Measurements from ENCODE around the gene DAPP1.
A peak's percentile ranks its signal among the peaks of the same experiment; 100 is the strongest.

Gene DAPP1

DNA sequence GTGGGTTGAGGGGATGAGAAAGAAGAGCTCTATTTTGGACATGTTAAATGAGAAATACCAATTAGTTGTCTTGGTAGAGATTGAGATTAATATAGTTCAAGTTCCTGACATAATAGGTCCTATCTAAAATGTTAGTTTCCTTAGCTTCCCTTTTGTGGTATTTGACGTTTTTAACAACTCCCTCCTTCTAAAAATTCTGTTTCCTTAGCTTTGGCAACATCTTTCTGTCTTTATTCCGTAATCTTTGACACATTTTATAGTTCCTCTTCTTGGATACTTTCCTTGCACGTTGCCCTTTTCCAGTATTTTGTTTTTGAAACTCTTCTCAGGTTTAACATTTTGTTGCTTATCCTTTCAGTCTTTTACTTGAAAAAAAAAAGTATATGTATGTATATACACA, 40.7 kb downstream of the DAPP1 start:
- DNase-seq, result no peak

DNA sequence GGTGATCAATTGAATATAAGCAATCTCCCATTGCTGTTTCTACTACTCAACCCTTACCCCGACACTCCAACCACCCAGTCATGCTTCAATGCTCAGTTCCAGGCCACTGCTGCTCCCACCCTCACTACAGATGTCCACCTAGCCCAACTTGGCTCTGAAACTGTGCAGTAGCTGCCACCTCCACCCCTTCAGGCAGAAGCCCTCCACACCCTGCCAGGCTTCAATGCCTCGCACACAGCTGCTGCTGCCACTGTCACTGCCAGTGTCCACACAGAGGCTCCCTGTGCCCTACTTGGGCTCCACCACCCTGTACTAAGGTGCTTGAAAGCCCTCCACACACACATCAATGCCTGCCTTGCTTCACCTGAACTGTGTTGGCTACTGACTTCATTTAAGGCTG, 43.0 kb downstream of the DAPP1 start:
- no peak for DNase-seq

DNA sequence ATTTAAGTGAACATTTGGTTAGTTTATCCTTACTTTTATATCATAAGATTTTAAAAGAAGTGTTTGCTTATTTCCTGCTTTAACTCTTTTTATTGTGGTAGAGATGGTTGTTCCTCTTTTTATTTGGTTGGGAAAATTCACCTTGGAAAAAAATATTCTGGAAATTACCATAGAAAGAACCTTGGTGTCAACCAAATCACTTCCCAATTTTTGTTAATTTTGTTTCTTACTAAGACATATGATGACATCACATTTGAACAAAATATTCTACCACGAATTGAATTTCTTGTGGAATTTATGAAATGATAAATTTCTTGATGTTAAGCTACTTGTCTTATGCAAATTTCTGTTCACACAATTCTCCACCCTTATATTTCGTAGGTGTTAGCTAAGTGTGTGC, 43.9 kb downstream of the DAPP1 start:
- no peak for DNase-seq

DNA sequence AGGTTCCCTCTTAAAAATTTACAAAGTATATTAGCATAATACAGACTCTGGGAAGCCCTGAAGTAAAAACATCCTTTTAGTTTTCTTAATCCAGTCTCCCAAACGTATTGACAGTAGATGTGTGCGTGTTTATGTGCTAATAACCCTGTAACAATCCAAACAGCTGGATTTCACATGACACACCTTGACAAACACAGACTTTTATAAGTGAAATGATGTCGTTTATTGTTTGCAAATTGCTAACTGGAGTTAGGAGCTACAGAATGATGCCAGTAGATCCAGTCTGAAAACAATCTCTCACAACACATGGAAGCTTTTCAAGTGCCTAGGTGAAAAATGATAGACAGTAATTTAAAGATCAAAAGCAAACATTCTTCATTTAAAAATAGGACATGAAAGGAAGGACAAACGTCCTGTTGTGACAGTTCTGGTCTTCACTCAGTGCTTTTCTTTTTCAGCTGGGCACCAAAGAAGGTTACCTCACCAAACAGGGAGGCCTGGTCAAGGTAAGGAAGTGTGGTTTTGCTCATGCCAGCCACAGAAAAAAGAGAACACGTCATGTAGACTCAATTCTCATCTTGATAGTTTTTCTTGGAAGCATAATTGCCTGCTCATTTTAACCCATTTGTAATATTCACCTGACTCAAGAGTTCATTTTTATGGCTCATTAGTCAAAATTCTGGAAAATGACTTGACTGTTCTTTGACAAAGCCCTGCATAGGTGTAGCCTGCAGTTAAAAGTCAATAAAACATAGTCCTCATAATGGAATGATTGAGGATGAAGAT, 44.7 kb downstream of the DAPP1 start:
- DNase-seq, result no peak

DNA sequence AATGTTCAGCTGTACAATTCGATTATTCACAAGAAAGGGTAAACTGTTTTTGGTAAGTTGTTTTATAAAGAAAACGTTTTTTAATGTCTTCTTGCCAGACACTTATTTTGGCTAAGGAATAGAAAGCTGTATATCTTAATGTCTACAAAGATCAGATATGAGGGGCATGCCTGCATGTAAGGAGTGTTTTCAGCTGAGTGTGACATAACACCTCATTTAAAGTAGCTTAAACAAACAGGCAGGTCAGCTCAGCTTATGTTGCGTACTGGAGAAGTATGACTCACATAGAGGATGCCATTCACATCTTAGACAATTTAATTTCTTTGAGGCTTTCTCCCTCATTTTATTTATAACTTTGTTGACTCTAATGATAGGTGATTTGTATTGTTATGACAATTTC, 47.2 kb downstream of the DAPP1 start:
- no peak for DNase-seq

DNA sequence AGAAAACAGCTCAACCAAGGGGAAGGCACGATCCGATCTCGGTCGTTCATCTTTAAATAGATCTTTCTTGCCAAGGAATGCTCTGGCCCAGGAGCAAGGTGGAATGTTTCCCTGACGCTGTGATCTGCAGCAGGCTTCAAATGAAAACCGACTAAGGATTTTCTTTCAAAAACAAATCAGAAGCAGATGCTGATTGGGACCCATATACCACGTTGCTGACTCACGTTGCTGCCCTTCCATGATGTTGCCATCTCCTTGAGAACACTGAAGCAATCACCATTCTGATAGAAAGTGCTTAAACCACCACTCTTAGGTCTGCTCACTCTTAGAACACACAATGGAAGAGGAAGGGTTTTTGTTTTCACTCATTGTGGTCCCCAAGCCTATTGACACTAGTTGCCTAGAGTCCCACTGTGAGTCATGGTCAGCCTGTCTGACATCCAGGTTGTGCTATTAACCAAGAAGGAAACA, 51.5 kb downstream of the DAPP1 start:
- DNase-seq, result no peak

DNA sequence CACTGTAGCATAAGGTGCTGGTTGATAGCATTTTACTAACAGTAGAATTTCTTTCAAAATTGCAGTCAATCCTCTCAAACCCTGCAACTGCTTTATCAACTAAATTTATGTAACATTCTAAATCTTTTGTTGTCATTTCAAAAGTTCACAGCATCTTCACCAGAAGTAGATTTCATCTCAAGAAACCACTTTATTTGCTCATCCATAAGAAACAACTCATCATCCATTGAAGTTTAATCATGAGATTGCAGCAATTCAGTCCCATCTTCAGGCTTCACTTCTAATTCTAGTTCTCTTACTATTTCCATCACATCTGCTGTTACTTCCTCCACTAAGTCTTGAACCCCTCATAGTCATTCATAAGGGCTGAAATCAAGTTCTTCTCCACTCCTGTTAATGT, 55.9 kb downstream of the DAPP1 start:
- no peak for DNase-seq

DNA sequence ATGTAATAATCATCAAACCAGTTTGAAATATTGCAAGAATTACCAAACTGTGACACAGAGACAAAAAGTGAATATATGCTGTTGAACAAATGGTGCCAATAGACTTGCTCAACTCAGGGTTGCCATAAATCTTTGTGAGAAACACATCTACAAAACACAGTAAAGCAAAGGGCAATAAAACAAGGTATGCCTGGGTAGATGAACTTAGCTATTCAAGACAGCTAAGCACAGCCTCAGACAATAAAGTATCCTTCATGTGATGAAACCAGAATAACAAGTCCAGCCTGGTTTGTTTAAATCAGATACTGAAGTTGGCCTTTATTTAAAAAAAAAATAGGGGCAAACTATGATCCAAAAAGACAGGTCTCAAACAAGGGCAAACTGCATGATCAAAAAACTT, 58.4 kb downstream of the DAPP1 start:
- no peak for DNase-seq

DNA sequence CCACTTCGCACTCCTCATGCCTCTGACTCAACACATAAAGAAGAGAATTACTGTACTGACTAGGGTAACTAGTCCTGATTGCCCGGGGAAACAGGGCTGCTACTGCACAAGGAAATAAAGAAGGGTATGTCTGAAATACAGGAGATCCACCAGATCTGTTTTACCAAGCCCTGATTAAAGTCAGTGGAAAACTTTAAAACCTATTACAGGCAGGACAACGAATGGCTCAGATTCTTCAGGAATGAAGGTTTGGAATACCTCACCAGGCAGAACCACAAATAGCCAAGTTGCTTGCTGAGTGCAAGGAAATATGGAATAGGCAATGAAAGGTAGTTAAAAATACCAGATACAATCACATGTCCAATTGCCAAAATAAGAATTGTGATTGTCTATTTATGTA, 60.3 kb downstream of the DAPP1 start:
- DNase-seq, result no peak

DNA sequence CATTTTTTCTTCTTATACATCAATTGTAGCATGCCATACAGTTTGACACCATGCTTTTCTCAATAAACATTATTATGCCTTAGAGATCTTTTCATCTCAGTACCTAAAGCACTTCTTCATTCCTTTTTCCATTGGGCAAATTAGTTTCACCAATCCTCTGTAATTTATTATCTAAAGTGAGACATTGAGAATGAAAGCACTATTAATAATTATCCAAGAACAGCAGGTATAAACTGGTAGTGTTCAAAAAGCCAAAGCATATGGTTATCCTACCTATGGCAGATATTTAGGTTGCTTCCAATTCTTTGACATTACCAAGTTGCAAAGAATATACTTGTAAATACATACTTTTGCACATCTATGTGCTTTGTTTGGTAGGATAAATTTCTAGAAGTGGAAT, 62.0 kb downstream of the DAPP1 start:
- DNase-seq, result no peak

DNA sequence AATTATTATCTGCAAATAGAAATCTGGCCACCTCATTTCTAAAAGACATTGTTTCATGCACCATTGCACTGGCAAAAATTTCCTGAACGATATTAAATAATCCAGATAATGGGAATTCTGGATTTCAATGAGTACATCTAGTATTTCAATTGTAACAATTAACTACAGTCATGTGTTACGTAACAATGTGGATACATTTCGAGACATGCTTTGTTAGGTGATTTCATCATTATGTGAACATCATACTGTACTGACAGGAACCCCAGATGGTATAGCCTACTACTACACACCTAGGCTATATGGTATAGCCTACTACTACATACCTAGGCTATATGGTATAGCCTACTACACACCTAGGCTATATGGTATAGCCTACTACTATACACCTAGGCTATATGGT, 62.8 kb downstream of the DAPP1 start:
- no peak for DNase-seq

DNA sequence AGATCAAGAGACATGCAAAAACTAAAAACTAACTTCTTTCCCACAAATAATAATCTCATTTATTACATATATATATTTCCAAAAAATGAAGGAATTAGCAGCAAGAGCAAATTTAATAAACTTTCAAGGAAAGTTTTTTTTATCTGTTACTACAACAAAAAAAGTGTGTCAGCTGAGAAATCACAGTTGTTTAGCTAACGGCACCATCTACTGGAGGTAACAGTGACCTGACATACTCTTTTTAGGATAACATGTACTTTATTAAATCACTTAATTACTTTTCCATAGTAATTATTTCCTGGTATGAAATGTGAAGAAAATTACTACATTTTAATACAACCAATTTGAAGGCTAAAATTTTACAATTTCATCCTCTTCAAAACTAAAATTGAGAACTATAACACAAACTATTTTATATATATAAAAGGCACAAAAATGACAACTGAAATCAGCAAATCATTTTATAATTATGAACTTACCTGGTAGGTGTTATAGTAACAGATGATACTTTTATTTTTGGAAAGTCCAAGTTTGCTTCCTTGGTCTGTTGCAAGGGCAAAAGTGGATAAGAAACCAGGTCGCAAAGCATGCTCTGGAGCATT, 68.5 kb downstream of the DAPP1 start:
- peak; percentile 18 for DNase-seq

DNA sequence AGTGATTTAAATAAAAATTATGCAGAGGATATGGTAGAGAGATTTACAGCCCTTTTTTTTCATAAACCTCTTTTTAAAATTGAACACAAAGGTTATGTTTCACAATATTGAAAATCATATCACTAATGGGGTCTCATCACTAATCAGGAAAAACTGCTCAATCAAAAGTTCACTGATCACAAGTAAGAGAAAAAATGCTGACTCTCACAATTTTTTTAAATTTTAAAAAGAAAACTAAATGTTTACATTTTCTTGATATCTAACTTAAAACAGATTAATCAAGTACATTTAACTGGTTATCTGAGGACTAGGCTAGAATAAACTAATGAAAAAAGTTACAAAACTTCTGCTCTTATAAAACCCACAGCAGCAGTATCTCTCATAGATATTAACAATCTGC, 69.1 kb downstream of the DAPP1 start:
- no peak for DNase-seq

DNA sequence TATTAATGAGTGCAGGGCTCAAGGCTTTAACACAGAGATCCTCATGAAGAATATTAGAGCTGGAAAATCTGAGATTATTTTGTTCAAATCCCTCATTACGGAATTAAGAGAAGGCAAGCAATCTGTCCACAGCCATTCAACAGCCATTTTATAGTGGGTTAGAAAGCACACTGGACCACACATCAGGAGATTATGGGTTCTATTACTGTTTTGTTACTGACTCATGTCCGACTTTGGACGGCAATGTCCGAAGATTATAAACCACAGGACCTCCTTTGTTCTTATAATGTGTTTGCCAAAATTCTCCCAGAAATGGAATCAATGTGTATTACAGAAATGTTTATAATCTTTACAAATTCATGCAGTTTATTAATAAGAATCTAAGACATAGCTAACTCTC, 69.5 kb downstream of the DAPP1 start:
- DNase-seq, result no peak

DNA sequence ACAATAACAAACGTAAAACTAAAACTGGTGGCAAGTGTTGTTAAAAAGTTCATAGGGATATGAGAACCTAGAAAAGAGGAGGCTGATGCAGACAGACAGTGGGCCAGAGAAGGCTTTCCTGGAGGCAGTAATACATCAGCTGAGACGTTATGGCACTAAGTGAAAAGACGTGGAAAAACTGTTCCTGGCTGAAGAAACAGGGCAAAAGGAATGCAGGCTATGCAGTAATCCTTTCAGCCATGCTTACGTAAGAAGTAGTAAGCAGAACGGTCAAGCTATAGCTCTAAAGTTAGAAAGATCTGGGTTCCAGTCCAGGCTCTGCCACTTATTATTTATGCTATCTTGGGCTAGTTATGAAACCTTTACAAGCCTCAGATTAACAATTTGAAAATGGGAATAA, 71.2 kb downstream of the DAPP1 start:
- DNase-seq, result no peak

DNA sequence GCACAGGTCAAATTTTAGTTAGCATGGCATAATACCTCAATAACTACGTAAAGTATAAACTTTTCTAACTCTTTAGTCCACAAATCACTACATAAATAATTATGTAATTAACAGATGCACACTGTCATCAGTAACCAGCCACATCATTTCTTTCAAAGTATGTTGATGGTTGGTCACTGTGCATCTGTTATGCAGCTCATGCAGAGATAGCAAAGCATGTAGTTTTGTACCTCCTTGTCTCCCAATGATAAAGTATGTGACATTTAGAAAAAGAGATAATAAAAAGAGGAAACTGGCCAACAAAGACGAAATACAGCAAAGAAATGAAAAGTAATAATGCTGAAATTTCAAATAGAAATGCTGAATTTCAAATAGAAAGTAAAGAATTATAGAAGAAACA, 74.7 kb downstream of the DAPP1 start:
- no peak for DNase-seq

DNA sequence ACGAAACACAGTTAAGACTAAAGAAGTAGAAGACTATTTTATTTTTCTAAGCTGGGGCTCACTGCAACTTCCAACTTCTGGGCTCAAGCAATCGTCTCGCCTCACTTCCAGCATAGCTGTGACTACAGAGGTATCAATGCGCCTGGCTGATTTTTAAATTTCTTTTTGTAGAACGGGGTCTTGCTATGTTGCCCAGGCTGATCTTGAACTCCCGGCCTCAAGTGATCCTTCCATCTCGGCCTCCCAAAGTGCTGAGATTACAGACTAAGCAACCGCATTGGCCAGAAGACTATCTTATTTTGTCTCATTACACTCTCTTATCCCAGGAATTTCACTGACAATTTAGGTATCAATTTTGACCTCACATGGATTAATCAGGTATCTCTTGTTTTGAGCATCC, 76.4 kb downstream of the DAPP1 start:
- DNase-seq, result no peak

DNA sequence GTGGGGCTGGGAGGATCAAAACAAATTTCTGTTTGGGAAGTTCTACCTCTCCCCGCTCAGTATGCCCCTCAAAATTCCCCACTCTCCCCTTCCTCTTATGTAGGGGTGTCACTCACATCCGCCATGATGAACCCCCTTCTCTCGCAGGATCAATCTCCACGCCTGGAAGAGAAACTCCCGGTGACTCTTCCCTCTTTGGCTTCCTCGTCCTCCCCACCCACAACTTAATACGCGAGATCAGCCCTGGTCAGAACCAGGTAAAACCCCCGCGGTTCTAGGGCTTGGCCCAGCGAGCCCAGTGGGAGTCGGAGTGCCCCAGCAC, 77.2 kb downstream of the DAPP1 start:
- no peak for DNase-seq

DNA sequence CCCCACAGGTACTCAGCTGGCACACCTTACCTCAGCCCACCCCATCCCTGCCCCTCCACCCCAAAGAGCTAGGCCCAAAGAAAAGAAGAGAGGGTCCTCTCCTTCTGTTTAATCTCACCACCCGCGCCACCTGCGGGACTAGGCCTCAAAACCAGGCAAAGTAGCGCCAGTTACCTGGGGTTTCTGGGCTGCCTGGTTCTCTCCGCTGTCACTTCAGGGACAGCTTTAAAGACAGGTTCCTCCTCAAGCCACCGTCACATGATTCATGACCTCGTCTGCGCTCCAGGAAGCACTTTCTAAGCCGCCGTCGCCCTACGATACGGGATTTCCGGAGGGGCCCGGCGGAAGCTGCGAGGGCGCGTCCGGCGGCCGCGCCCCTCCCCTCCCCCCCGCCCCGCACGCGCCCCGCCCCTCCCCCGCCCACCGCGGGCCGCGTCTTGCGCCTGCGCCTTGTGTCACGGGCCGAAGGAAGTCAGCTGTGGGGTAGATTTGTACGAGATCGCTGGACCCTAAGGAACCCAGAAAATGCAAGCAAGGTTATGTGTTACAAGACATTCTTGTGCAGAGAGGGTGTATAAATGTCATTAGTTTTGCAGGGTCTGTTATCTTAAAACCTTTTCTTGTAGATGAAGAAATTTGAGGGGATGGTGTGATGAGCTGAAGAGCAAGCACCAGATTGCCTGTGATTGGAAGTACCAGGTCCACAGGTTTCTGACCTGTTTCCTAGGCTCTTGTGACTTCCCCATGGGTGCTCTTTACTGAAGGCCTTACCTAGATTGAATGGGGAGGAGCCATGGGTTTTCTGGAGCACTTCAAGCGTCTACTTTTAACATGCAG, 77.8 kb downstream of the DAPP1 start, which contains the start of gene LAMTOR3:
TSS of gene LAMTOR3 (minus strand) at position 267 of the 837 bp plus-strand sequence. CDS start 464 bp downstream, outside the sequence.
- DNase-seq, result peak; percentile 89

DNA sequence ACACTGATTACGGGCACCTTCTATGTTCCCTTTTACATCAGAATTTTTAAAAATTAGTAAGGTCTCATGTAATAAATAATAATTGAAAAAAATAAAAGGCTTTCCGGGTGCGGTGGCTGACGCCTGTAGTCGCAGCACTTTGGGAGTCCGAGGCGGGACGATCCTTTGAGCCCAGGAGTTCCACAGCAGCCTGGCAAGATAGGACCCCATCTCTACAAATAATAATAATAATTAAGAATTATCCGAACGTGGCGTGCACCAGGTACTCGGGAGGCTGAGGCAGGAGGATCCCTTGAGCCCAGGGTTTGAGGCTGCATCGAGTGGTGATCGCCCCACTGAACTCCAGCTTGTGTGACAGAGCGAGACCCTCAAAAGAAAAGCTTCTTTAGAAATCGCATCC, 78.4 kb downstream of the DAPP1 start:
- DNase-seq, result no peak

DNA sequence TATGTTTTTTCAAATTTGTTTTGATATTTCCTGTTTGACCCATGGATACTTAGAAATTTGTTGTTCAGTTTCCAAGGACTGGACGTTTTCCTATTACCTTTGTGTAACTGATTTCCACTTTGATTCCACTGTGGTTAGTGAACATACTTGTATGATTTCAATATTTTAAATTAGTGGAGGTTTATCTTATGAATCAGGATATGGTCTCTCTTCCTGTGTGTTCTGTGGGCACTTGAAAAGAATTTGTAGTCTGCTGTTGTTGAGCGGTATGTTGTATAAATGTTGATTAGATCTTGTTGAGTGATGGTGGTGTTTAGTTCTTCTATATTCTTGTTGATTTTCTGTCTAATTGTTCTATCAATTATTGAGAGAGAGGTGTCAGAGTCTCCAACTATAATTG, 98.8 kb downstream of the DAPP1 start:
- DNase-seq, result no peak

DNA sequence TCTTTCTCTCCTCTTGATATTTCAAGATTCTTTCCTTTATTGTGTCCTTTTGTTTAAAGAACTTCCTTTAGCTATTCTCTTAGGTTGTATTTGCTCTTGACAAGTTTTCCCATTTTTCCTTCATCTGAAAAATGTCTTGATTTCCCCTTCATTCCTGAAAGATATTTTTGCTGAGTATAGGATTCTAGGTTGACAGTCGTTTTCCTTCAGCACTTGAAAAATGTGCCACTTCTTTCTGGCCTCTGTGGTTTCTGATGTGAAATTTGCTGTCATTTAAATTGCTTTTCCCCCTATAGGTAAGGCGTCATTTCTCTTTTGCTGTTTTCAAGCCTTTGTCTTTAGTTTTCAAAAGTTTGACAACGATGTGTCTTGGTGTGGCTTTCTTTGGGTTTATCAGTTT, 100.9 kb downstream of the DAPP1 start:
- no peak for DNase-seq

DNA sequence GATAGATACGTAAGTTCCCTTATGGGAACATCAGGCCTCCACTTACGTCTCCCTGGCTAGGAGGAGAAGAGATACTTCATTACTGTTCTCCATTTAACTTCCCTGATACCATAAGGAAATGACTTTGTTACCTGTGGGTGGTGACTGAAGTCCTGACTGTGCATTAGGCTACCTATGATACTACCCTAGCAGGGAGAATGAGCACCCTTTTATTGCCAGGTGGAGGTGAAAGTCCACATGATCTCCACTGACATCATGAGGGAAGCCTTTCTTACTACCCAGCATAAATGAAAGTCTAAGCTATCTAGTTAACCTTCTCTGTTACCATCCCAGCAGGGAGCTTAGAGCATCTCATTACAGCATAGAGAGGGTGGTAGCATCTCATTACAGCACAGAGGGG, 102.0 kb downstream of the DAPP1 start:
- DNase-seq, result no peak
